ENCODE measurements around the gene NFIB.

NFIB gene

DNA sequence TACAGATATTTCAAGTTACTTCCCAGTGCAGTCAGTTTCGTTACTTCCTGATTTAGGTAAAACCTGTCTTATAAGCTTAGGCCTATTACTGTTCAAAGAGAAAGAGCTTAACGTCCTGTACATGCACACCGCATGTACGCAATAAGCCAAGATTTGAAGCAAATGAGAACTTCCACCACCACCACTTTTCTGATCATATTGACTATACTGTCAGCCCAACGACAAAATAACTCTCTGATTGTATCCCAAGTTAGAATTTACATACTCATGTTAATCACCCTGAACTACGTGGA lies 5.1 kb downstream of the NFIB start:
- Histone ChIP-seq H3K4me2 (ENCODE audit: low read length) (no peak overlapping the region), H4K8ac (ENCODE audit: low read depth, low read length) (no peak overlapping the region), H2AK5ac (ENCODE audit: low read length) (no peak overlapping the region), H3K4me1 (ENCODE audit: control insufficient read depth, low read depth, low read length) (peaks cover 5% of the 10 kb centered on the region), H3K79me2 (ENCODE audit: control insufficient read depth, insufficient read depth, low read length) (peaks cover 6% of the 10 kb centered on the region), H2BK15ac (replicated peaks; ENCODE audit: low read depth) (no peak overlapping the region), H3K27me3 (ENCODE audit: insufficient read depth, low read length, poor library complexity) (no peaks in the 10 kb centered on the region), H3K18ac (ENCODE audit: low read length) (no peak overlapping the region), H3K36me3 (ENCODE audit: control insufficient read depth, insufficient read depth, low read length) (no peaks in the 10 kb centered on the region), H2BK120ac (ENCODE audit: low read depth, low read length) (peak overlapping the region; percentile 28), H3K23ac (ENCODE audit: low read length) (no peak overlapping the region), H3K56ac (ENCODE audit: low read length) (peak overlapping the region; percentile 20), H3K27ac (ENCODE audit: low read depth, low read length) (no peak overlapping the region), H3K79me1 (ENCODE audit: low read length) (peaks cover 2% of the 10 kb centered on the region), H4K5ac (ENCODE audit: low read length) (no peak overlapping the region), H3K4ac (ENCODE audit: low read depth, low read length) (no peak overlapping the region), H3K9ac (ENCODE audit: low read length) (no peak overlapping the region), H3K4me3 (ENCODE audit: low read length) (no peak overlapping the region), H2BK5ac (ENCODE audit: low read length) (no peak overlapping the region)
- WGBS (ENCODE audit: extremely low coverage, insufficient coverage, low lambda C conversion rate) = no CpG with 5 or more reads among the region's 6 CpGs
- DNase-seq = no peak

- Histone ChIP-seq H2BK120ac (ENCODE audit: low read depth, low read length) (no peak overlapping the region), H3K9ac (ENCODE audit: low read length) (no peak overlapping the region), H3K4ac (ENCODE audit: low read depth, low read length) (no peak overlapping the region), H3K79me1 (ENCODE audit: low read length) (peaks cover 2% of the 10 kb centered on the region), H4K5ac (ENCODE audit: low read length) (no peak overlapping the region), H2AK5ac (ENCODE audit: low read length) (no peak overlapping the region), H2BK5ac (ENCODE audit: low read length) (no peak overlapping the region), H3K27ac (ENCODE audit: low read depth, low read length) (no peak overlapping the region), H3K4me1 (ENCODE audit: control insufficient read depth, low read depth, low read length) (peaks cover 5% of the 10 kb centered on the region), H3K18ac (ENCODE audit: low read length) (no peak overlapping the region), H3K4me3 (ENCODE audit: low read length) (no peak overlapping the region), H3K56ac (ENCODE audit: low read length) (no peak overlapping the region), H3K27me3 (ENCODE audit: insufficient read depth, low read length, poor library complexity) (no peaks in the 10 kb centered on the region), H3K79me2 (ENCODE audit: control insufficient read depth, insufficient read depth, low read length) (peaks cover 6% of the 10 kb centered on the region), H4K8ac (ENCODE audit: low read depth, low read length) (no peak overlapping the region), H3K4me2 (ENCODE audit: low read length) (no peak overlapping the region), H3K36me3 (ENCODE audit: control insufficient read depth, insufficient read depth, low read length) (no peaks in the 10 kb centered on the region), H2BK15ac (replicated peaks; ENCODE audit: low read depth) (no peak overlapping the region), H3K23ac (ENCODE audit: low read length) (no peak overlapping the region)
- no CpG with 5 or more reads among the region's 9 CpGs for WGBS (ENCODE audit: extremely low coverage, insufficient coverage, low lambda C conversion rate)
- DNase-seq = no peak
These were observed 5.7 kb downstream of the NFIB start for GRCh38 chr9:14307989-14308852.

- no peak overlapping the region for H2BK15ac ChIP-seq (replicated peaks; ENCODE audit: low read depth)
- H4K5ac ChIP-seq (ENCODE audit: low read length) = no peak overlapping the region
- H2AK5ac ChIP-seq (ENCODE audit: low read length) = no peak overlapping the region
- H2BK120ac ChIP-seq (ENCODE audit: low read depth, low read length) = no peak overlapping the region
- H4K8ac ChIP-seq (ENCODE audit: low read depth, low read length) = no peak overlapping the region
- no peaks in the 10 kb centered on the region for H3K36me3 ChIP-seq (ENCODE audit: control insufficient read depth, insufficient read depth, low read length)
- H3K23ac ChIP-seq (ENCODE audit: low read length) = no peak overlapping the region
- H3K4ac ChIP-seq (ENCODE audit: low read depth, low read length) = no peak overlapping the region
- no peak overlapping the region for H3K18ac ChIP-seq (ENCODE audit: low read length)
- peaks cover 4% of the 10 kb centered on the region for H3K79me2 ChIP-seq (ENCODE audit: control insufficient read depth, insufficient read depth, low read length)
- no peak overlapping the region for H3K9ac ChIP-seq (ENCODE audit: low read length)
- peaks cover 2% of the 10 kb centered on the region for H3K79me1 ChIP-seq (ENCODE audit: low read length)
- no peak overlapping the region for H3K4me3 ChIP-seq (ENCODE audit: low read length)
- H3K56ac ChIP-seq (ENCODE audit: low read length) = no peak overlapping the region
- peaks cover 7% of the 10 kb centered on the region for H3K4me1 ChIP-seq (ENCODE audit: control insufficient read depth, low read depth, low read length)
- no CpG with 5 or more reads among the region's 26 CpGs for WGBS (ENCODE audit: extremely low coverage, insufficient coverage, low lambda C conversion rate)
- H3K27ac ChIP-seq (ENCODE audit: low read depth, low read length) = no peak overlapping the region
- H3K27me3 ChIP-seq (ENCODE audit: insufficient read depth, low read length, poor library complexity) = no peaks in the 10 kb centered on the region
- H3K4me2 ChIP-seq (ENCODE audit: low read length) = no peak overlapping the region
- no peak for DNase-seq
- no peak overlapping the region for H2BK5ac ChIP-seq (ENCODE audit: low read length)
These were observed 7.0 kb downstream of the NFIB start for GRCh38 chr9:14306672-14307660.

DNA sequence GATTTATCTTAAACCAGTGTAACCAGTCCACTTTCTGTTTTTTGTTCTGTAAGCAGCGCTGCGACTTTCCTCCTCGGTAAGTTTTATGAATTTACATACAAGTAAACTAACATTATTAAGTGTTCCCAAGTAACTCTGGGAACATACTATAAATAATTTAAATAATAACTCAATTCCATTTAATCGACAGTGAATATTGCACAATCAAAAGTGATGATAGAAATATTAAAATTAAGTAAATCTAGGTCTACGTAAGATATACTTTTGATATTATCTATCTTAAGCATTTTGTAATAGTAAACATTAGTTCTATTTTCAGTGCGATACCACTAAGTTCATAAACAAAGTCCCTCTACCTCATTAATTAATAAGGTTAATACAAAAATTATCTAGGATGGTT lies 7.8 kb downstream of the NFIB start:
- no peak overlapping the region for H3K4me3 ChIP-seq (ENCODE audit: low read length)
- H3K36me3 ChIP-seq (ENCODE audit: control insufficient read depth, insufficient read depth, low read length) = no peaks in the 10 kb centered on the region
- H2AK5ac ChIP-seq (ENCODE audit: low read length) = no peak overlapping the region
- no peak overlapping the region for H4K5ac ChIP-seq (ENCODE audit: low read length)
- no peak overlapping the region for H2BK120ac ChIP-seq (ENCODE audit: low read depth, low read length)
- peaks cover 2% of the 10 kb centered on the region for H3K79me1 ChIP-seq (ENCODE audit: low read length)
- H2BK5ac ChIP-seq (ENCODE audit: low read length) = no peak overlapping the region
- H4K8ac ChIP-seq (ENCODE audit: low read depth, low read length) = no peak overlapping the region
- H3K27me3 ChIP-seq (ENCODE audit: insufficient read depth, low read length, poor library complexity) = no peaks in the 10 kb centered on the region
- 100% methylated on average over 1 of the region's 6 CpGs for WGBS (ENCODE audit: extremely low coverage, insufficient coverage, low lambda C conversion rate)
- no peak overlapping the region for H3K27ac ChIP-seq (ENCODE audit: low read depth, low read length)
- H3K9ac ChIP-seq (ENCODE audit: low read length) = no peak overlapping the region
- no peak for DNase-seq
- H3K79me2 ChIP-seq (ENCODE audit: control insufficient read depth, insufficient read depth, low read length) = peaks cover 4% of the 10 kb centered on the region
- H3K4me2 ChIP-seq (ENCODE audit: low read length) = no peak overlapping the region
- no peak overlapping the region for H2BK15ac ChIP-seq (replicated peaks; ENCODE audit: low read depth)
- no peak overlapping the region for H3K18ac ChIP-seq (ENCODE audit: low read length)
- no peak overlapping the region for H3K4ac ChIP-seq (ENCODE audit: low read depth, low read length)
- peaks cover 7% of the 10 kb centered on the region for H3K4me1 ChIP-seq (ENCODE audit: control insufficient read depth, low read depth, low read length)
- H3K56ac ChIP-seq (ENCODE audit: low read length) = no peak overlapping the region
- H3K23ac ChIP-seq (ENCODE audit: low read length) = no peak overlapping the region

DNA sequence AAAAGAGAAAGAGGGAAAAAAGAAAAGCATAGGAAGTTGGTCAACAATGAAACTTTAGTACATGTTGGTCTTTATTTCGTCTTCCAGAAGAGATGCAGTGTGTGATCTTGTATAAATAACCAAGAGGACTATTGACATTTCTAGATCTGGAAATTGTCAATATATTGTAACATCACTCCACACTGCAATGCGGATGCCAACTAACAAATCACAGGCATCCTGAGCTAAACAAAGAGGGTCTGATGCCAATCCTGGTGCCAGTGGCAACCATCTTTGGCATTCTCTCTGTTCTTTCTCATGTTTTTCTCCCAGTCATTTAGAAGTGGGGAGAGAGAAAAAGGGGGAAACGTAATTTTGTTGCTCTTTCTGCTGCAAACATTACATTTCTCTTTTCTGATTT lies 9.7 kb downstream of the NFIB start:
- Histone ChIP-seq H4K5ac (ENCODE audit: low read length) (no peak overlapping the region), H3K18ac (ENCODE audit: low read length) (no peak overlapping the region), H3K79me1 (ENCODE audit: low read length) (peaks cover 2% of the 10 kb centered on the region), H3K27ac (ENCODE audit: low read depth, low read length) (no peak overlapping the region), H3K79me2 (ENCODE audit: control insufficient read depth, insufficient read depth, low read length) (peaks cover 2% of the 10 kb centered on the region), H3K36me3 (ENCODE audit: control insufficient read depth, insufficient read depth, low read length) (no peaks in the 10 kb centered on the region), H4K8ac (ENCODE audit: low read depth, low read length) (no peak overlapping the region), H2BK15ac (replicated peaks; ENCODE audit: low read depth) (no peak overlapping the region), H3K27me3 (ENCODE audit: insufficient read depth, low read length, poor library complexity) (no peaks in the 10 kb centered on the region), H3K56ac (ENCODE audit: low read length) (no peak overlapping the region), H3K4me3 (ENCODE audit: low read length) (no peak overlapping the region), H3K4me2 (ENCODE audit: low read length) (no peak overlapping the region), H3K4ac (ENCODE audit: low read depth, low read length) (no peak overlapping the region), H2BK5ac (ENCODE audit: low read length) (no peak overlapping the region), H3K9ac (ENCODE audit: low read length) (no peak overlapping the region), H3K23ac (ENCODE audit: low read length) (no peak overlapping the region), H2AK5ac (ENCODE audit: low read length) (no peak overlapping the region), H2BK120ac (ENCODE audit: low read depth, low read length) (no peak overlapping the region), H3K4me1 (ENCODE audit: control insufficient read depth, low read depth, low read length) (peaks cover 8% of the 10 kb centered on the region)
- no peak for DNase-seq
- WGBS (ENCODE audit: extremely low coverage, insufficient coverage, low lambda C conversion rate) = no CpG with 5 or more reads among the region's 3 CpGs

Measured in mesendoderm (in vitro differentiated cells).